Lower leg skin (tissue), 3 donors: ENCODE data around the gene WDR11.

Experiments used
- POLR2A ChIP-seq, 2 donors: fragments of 450-650 bp; IDR thresholded peaks; one replicate each; pipeline ENCODE4 v1.6.1; 2016 to 2017; ENCODE audit warnings: antibody characterized with exemption in 2 of 2, mild to moderate bottlenecking in 1 of 2, moderate library complexity in 1 of 2
- TF ChIP-seq, protein P1 (sequence below), 3 donors: fragments of 450-650 bp; IDR thresholded peaks; one replicate each; pipeline ENCODE4 v1.5.1; 2016; ENCODE audit warnings: antibody characterized with exemption in 3 of 3, mild to moderate bottlenecking in 3 of 3, moderate library complexity in 2 of 3

DNA sequence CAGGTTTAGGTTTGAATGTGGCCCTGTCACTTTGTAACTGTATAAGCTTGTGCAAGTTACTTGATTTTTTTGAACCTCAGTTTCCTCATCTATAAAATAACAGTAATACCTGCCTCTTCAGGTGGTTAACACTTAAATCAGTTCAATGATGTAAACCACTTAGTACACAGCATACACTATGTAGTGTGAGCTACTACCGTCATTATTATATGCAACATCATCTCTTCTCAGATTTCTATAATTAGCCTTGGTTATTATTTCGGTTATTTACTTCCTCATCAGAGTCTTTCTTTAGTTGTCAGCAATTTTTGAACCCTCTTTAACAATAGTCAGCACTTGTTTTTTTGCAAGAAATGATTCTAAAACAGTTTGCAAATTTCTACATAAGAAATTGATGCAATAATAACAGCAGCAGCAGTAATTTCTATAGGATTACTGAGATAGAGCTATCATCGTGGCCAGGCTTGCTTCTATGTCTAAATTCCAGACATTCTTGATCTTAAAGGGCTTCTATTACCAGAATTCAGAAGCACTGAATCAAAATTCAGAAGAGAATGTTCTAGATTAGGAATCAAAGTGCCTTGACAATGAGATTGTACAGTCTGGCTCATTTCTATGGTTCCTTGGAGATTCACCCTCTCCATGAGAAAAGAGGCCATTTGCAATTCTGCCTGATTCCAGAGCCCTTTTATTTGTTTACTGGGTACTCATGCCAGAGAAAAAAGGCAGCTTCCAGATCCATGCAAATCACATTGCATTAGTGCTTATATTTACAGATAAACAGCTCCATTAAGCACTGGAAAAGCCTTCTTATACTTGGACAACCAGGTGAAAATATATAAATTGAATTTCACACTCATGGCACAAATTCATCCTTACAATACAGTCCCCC, 25.0 kb upstream of the WDR11 start:
- TF ChIP-seq POLR2A (IDR thresholded peaks at IDR 0.05): no peak
- TF ChIP-seq, protein P1, sequence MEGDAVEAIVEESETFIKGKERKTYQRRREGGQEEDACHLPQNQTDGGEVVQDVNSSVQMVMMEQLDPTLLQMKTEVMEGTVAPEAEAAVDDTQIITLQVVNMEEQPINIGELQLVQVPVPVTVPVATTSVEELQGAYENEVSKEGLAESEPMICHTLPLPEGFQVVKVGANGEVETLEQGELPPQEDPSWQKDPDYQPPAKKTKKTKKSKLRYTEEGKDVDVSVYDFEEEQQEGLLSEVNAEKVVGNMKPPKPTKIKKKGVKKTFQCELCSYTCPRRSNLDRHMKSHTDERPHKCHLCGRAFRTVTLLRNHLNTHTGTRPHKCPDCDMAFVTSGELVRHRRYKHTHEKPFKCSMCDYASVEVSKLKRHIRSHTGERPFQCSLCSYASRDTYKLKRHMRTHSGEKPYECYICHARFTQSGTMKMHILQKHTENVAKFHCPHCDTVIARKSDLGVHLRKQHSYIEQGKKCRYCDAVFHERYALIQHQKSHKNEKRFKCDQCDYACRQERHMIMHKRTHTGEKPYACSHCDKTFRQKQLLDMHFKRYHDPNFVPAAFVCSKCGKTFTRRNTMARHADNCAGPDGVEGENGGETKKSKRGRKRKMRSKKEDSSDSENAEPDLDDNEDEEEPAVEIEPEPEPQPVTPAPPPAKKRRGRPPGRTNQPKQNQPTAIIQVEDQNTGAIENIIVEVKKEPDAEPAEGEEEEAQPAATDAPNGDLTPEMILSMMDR (IDR thresholded peaks at IDR 0.05): no peak
